Measurements from ENCODE around the gene NEGR1.

GRCh38 chr1:71603044-71603776 is 679.1 kb downstream of the NEGR1 start:
- TF ChIP-seq EZH2 (IDR thresholded peaks at IDR 0.05; ENCODE audit: borderline replicate concordance), result no peak
- TF ChIP-seq CTCF (IDR thresholded peaks at IDR 0.05; ENCODE audit: poor library complexity), result no peak

Measured in hepatocyte (in vitro differentiated cells).